Nephron (organoid): Measurements from ENCODE around the gene BRD2.

Source experiments
- H3K27ac Mint-ChIP-seq, 3 experiments: 2 replicates each; pipeline ENCODE4 v1.8.0; 2020; ENCODE audit warnings: mixed read lengths in 3 of 3, mild to moderate bottlenecking in 2 of 3, moderate library complexity in 1 of 3
- H3K27me3 Mint-ChIP-seq: 2 replicates; pipeline ENCODE4 v1.8.0; 2021; ENCODE audit warnings: low read depth, mild to moderate bottlenecking, moderate library complexity, mixed read lengths
- H3K36me3 Mint-ChIP-seq: 2 replicates; pipeline ENCODE4 v1.8.0; 2020; ENCODE audit warnings: low read depth, mixed read lengths
- H3K4me1 Mint-ChIP-seq: 2 replicates; pipeline ENCODE4 v1.8.0; 2020; ENCODE audit warnings: mixed read lengths
- H3K4me3 Mint-ChIP-seq, 3 experiments: 2 replicates each; pipeline ENCODE4 v1.8.0; 2020; ENCODE audit warnings: mild to moderate bottlenecking in 3 of 3, mixed read lengths in 3 of 3, moderate library complexity in 2 of 3
- H3K9me3 Mint-ChIP-seq: 2 replicates; pipeline ENCODE4 v1.8.0; 2020; ENCODE audit warnings: mixed read lengths
- TF ChIP-seq, protein P1 (sequence below), 3 experiments: fragments of 200-600 bp; sonication (generic); IDR thresholded peaks; one replicate each; pipeline ENCODE4 v1.5.0; 2021; ENCODE audit warnings: antibody characterized with exemption in 3 of 3; ENCODE audit not compliant: unreplicated experiment in 3 of 3

The BRD2 gene

DNA sequence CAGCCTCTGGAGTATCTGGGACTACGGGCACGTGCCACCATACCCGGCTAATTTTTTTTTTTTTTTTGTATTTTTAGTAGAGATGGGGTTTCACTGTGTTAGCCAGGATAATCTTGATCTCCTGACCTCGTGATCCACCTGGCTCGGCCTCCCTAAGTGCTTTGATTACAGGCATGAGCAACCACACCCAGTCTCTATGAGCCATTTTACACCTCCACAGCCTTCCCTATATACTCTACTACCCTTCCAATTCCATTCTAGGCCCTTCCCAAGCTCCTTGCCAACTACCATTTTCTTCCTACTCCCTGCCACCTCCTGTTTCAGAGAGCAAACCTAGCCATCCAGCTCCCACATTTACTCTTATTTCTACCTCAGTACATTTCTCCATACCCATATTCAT, 7.8 kb upstream of the BRD2 start:
- TF ChIP-seq, protein P1, sequence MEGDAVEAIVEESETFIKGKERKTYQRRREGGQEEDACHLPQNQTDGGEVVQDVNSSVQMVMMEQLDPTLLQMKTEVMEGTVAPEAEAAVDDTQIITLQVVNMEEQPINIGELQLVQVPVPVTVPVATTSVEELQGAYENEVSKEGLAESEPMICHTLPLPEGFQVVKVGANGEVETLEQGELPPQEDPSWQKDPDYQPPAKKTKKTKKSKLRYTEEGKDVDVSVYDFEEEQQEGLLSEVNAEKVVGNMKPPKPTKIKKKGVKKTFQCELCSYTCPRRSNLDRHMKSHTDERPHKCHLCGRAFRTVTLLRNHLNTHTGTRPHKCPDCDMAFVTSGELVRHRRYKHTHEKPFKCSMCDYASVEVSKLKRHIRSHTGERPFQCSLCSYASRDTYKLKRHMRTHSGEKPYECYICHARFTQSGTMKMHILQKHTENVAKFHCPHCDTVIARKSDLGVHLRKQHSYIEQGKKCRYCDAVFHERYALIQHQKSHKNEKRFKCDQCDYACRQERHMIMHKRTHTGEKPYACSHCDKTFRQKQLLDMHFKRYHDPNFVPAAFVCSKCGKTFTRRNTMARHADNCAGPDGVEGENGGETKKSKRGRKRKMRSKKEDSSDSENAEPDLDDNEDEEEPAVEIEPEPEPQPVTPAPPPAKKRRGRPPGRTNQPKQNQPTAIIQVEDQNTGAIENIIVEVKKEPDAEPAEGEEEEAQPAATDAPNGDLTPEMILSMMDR (IDR thresholded peaks at IDR 0.05; ENCODE audit: unreplicated experiment in 3 of 3) = no peak
- Mint-ChIP-seq H3K4me3 (no peak overlapping the region), H3K9me3 (no peaks in the 10 kb centered on the region), H3K27ac (no peak overlapping the region), H3K27me3 (no peaks in the 10 kb centered on the region), H3K4me1 (peaks cover 4% of the 10 kb centered on the region), H3K36me3 (no peaks in the 10 kb centered on the region)

DNA sequence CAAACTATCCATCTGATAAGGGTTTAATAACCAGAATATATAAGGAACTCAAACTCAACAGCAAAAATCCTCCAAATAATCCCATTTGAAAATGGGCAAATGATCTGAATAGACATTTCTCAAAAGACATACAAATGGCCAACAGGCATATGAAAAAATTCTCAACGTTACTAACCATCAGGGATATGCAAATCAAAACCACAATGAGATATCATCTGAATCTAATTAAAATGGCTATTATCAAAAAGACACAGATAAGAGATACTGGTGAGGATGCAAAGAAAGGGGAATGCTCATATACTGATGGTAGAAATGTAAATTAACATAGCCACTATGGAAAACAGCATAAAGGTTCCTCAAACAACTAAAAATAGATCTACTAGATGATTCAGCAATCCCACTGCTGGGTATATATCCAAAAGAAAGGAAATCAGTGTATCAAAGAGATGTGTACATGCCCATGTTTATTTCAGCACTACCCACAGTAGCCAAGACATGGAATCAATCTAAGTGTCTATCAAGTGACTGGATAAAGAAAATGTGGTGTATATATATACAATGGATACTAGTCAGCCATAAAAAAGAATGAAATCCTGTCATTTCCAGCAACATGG, 6.1 kb upstream of the BRD2 start:
- H3K36me3 Mint-ChIP-seq = no peaks in the 10 kb centered on the region
- H3K27ac Mint-ChIP-seq = no peak overlapping the region
- peaks cover 19% of the 10 kb centered on the region for H3K4me1 Mint-ChIP-seq
- H3K4me3 Mint-ChIP-seq = no peak overlapping the region
- TF ChIP-seq, protein P1 (IDR thresholded peaks at IDR 0.05; ENCODE audit: unreplicated experiment in 3 of 3) = no peak
- H3K27me3 Mint-ChIP-seq = no peaks in the 10 kb centered on the region
- no peaks in the 10 kb centered on the region for H3K9me3 Mint-ChIP-seq

DNA sequence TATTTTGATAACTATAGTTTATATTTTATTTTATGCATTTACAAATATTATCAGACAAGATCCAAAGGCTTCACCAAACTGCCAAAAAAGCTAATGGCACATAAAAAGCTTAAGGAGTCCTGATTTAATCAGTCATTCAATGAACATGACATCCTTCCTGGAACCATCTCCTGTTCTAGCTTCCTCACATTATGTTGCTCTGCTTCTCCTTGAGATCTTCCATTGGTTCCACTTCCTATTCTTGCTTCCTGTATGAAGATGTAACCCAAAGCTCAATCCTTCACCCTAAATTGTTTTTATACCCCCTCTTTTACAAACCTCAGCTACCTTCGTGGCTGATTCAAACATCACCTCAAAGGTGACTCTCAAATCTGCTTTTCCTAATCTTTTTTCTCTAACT, 4.5 kb upstream of the BRD2 start:
- TF ChIP-seq, protein P1 (IDR thresholded peaks at IDR 0.05; ENCODE audit: unreplicated experiment in 3 of 3) = no peak
- Mint-ChIP-seq H3K27ac (no peak overlapping the region), H3K4me3 (no peak overlapping the region), H3K4me1 (peaks cover 21% of the 10 kb centered on the region), H3K27me3 (no peaks in the 10 kb centered on the region), H3K36me3 (no peaks in the 10 kb centered on the region), H3K9me3 (no peaks in the 10 kb centered on the region)

DNA sequence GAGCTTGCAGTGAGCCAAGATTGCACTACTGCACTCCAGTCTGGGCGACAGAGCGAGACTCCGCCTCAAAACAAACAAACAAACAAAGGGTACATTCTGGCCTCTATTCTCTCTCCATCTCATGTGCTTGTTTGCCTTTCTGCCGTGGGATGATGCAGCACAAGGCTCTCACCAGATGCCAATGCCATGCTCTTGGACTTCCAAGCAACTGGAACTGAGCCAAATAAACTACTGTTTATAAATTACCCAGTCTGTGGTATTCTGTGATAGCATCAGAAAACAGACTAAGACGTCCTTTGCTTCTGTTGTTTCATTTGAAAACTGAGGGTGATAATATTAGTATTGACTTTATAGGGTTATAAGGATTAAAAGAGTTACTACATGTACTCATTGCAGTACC, 3.6 kb upstream of the BRD2 start:
- H3K36me3 Mint-ChIP-seq = no peaks in the 10 kb centered on the region
- no peaks in the 10 kb centered on the region for H3K9me3 Mint-ChIP-seq
- H3K27me3 Mint-ChIP-seq = no peaks in the 10 kb centered on the region
- no peak overlapping the region for H3K4me3 Mint-ChIP-seq
- TF ChIP-seq, protein P1 (IDR thresholded peaks at IDR 0.05; ENCODE audit: unreplicated experiment in 3 of 3) = no peak
- no peak overlapping the region for H3K27ac Mint-ChIP-seq
- peaks cover 21% of the 10 kb centered on the region for H3K4me1 Mint-ChIP-seq

DNA sequence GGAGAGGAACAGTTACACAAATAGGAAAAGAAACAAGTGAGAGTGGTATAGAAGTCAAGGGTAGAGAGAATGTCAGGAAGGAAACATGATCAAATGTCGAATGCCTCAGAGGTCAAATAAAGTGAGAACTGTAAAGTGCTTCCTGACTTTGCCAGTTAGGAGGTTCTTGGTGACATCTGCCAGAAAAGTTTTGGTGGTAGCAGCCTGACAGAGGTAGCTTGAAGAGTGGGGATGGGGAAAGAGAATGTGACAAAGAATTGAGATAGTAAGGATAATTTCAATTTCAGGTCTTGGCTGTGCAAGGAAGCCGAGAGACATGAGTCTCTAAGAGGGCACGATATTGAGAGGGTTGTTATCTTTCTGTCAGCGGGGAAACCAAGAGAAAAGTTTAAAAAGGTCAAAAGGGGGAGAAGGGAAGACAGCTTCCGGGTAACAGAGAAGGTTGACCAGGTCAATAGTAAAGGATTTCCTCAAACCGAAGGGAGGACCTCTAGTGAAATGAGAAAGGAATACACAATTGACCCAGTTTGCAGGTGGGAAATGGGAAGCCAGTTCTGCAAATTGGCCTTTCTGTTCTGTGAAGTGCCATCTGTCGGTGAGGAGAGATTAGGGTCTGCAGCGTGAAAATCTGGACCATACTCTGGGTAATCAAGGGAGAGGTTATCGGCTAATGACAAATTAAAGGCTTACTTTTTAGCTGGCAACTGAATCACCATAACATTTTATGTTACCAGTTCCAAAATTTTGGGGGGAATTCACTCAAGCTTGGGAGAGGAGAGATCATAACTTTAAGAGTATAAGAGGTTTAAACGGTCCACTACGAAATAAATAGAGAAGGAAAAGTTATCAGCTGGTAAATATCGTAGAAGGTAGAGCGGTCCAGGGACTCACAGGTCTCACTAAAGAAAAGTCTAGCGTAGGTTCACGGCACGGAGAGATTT, 973 bp upstream of the BRD2 start:
- peak overlapping the region; percentile 100 for H3K27ac Mint-ChIP-seq
- H3K9me3 Mint-ChIP-seq = no peaks in the 10 kb centered on the region
- peak overlapping the region; percentile 91 to 92 (median 91) for H3K4me3 Mint-ChIP-seq
- no peaks in the 10 kb centered on the region for H3K27me3 Mint-ChIP-seq
- H3K4me1 Mint-ChIP-seq = peaks cover 21% of the 10 kb centered on the region
- TF ChIP-seq, protein P1 (IDR thresholded peaks at IDR 0.05; ENCODE audit: unreplicated experiment in 3 of 3) = peak; percentile 39 to 52 (median 45)
- peaks cover 4% of the 10 kb centered on the region for H3K36me3 Mint-ChIP-seq
